Renal cortical epithelial cell (primary cell): ENCODE data around the gene METTL15. TPM values are rescaled to one million over a fixed set of nuclear protein-coding genes. Genes with fewer than 3 reads are reported as not detected.
A peak's percentile ranks its signal among the peaks of the same experiment; 100 is the strongest.
"Not testable (repeated sequence)": the region's sequence is repeated elsewhere in the genome, so short reads cannot be mapped to it uniquely, and the experiment has no call there.

Experiments used
- DNase-seq: peaks from one replicate; pipeline ENCODE4 v3.0.0-alpha.2; 2011; ENCODE audit warnings: low read depth
- total RNA-seq: library from RNA; depleted of rRNA; stranded (reverse); fragments of >200 nt; gene quantifications from 2 replicates; pipeline ENCODE4 v1.2.3, GENCODE V29; 2014

Gene METTL15
- total RNA-seq, 1 donor from 2014 or later: 20.8 TPM

DNA sequence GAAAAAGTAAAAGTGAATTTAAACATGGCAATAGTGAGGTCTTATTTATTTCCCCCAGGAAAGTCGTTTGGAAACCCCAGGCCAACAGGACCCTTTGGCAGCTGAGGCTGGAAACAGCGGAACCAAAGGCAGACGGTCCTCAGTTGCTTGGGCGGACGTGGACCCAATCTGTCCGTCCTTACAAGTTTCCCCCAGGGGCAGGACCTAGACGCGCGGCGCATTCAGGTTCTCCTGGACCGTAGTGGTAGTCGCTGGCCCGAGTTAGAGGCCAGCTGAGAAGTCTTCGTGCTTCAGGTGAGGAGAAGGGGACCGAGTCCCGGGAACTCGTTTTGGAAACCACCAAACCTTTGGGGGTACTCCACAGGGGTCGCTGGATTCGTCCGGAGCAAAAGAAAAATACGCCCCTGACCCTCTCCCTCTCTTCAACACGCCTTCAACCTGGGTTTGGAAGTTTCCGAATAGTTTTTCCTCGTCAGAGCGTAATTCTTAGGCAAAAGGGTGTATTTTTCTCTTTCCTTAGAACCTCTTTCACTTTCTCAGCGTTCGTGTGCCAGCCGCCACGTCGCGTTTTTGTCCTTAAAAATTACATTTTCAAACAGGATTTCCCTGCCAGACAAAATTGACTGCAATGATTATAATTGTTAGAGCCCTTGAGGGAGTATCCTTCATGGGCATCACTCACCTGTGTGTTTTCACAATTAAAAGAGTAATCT, 2.1 kb downstream of the METTL15 start:
- DNase-seq: peak; percentile 59

DNA sequence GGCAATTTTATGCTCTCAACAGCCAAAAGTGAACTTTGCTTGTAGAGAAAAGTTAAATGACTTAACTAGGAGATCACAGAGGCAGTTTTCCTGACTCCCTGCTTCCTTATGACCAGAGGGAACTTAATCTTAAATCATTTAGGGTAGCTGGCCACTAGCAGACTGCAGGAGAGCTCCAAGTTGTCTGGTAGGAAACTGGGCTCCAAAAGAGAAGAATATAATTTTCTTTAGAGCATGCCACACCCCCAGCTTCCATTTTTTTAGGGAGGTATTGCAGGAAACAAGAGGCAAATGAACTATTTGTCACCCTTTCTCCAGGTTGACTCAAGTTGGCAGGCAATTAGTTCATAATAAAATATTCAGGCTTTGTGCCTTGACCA, 2.6 kb downstream of the METTL15 start:
- DNase-seq: no peak

DNA sequence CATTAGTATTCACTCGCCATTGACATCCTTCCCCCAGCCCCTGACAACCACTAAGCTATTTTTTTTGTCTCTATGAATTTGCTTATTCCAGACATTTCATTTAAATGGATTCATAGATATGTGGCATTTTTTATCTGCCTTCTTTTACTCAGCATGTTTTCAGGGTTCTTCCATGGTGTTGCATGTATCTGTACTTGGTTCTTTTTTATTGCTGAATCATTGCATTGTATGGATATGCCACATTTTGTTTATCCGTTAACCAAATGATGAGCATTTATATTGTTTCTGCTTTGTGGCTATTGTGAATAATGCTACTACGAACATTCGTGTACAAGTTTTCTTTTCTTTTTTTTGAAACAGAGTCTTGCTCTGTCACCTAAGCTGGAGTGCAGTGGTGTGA, 5.9 kb downstream of the METTL15 start:
- no peak for DNase-seq

DNA sequence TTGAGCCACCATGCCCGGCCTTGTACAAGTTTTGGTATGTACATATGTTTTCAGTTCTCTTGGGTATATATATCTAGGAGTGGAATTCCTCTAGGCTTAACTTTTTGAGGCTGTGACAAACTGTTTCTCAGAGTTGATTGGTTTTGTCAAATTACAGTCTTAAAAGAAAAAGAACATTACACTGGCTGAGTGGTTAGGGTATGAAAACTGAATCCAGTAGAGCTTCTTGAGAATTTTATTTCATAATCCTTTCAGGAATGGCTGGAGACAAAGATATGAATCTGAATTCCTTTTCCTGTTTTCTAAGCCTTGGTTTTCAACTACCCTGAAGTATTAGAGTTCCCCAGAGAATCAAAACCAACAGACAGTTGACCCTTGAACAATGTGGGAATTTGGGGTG, 6.5 kb downstream of the METTL15 start:
- DNase-seq: no peak

- no peak for DNase-seq
Measured at GRCh38 chr11:28117712-28118111, 9.5 kb downstream of the METTL15 start.

DNA sequence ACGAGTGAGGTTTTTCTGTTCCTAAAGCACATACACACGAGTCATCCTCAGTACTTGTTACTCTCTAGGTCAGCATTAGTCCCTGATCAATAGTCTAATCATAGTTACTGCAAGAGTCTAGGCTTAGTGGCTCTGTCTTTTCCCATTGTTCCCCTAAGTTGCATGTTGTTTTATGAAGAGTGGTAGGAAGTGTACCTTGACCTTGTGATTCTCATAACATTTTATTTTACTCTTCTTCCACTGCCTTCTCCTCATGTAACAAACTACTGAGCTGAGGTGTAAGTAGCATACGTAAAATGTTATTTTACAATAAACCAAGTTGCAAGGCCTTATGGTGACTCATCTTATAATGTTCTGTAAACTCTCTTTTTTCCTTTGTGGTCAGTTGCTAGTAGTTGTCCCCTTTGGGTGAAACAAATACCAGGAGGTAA, 15.0 kb downstream of the METTL15 start:
- DNase-seq: peak; percentile 70

DNA sequence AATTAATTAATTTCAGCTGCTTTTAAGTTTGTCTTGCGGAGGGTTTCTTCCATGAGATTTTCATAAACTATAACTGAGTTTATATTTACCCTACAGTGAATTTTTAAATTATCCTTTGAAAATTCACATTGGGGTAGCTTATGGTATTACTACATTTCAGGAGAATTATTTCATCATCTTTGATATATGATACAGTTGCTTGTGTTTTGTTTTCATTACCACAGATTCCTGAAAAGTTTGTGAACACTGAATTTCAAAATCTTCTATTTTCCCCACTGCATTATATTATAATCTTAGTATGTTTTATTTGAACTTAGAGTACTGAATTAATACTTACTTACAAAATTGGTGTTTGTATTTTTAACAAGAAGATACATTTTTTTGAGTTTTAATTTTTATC, 24.4 kb downstream of the METTL15 start:
- no peak for DNase-seq

- no peak for DNase-seq
Measured at GRCh38 chr11:28133146-28133545, 25.0 kb downstream of the METTL15 start.

GRCh38 chr11:28136157-28136556, 28.0 kb downstream of the METTL15 start:
- not testable (repeated sequence) for DNase-seq

GRCh38 chr11:28137366-28137765, 29.2 kb downstream of the METTL15 start:
- no peak for DNase-seq

GRCh38 chr11:28137832-28138231, 29.6 kb downstream of the METTL15 start:
- no peak for DNase-seq

- no peak for DNase-seq
Measured at GRCh38 chr11:28139841-28140415, 31.7 kb downstream of the METTL15 start.

GRCh38 chr11:28140689-28141455, 32.7 kb downstream of the METTL15 start:
- DNase-seq: no peak

GRCh38 chr11:28142724-28143123, 34.5 kb downstream of the METTL15 start:
- no peak for DNase-seq

DNA sequence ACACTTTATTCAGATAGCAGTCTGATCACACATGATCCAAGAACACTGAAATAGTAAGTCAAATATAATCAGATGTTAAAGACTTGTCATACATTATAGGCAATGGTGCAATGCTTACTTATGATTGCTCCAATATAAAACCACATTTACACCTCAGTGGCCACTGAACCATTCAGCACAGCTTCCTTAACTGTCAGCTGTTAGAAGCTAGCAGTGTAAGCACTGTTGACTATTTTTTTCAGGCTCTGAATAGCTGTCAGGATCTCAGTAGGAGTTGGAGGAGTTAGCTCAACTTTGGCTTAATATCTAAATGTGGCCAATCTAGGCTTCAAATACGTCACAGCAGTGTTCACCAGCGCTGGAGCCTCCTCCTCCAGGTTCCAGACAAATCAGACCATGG, 36.6 kb downstream of the METTL15 start:
- DNase-seq: peak; percentile 95

GRCh38 chr11:28146123-28146751, 38.0 kb downstream of the METTL15 start:
- peak; percentile 99 for DNase-seq

DNA sequence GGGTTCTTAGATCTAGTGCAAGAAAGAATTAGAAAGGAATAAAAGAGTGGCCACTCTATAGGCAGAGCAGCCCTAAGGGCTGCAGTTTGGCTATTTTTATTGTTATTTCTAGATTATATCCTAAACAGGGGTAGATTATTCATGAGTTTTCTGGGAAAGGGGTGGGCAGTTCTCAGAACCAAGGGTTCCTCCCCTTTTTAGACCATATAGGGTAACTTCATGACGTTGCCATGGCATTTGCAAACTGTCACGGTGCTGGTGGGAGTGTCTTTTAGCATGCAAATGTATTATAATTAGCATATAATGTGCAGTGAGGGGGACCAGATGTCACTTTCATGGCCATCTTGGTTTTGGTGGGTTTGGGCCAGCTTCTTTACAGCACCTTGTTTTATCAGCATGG, 44.6 kb downstream of the METTL15 start:
- DNase-seq: no peak

- DNase-seq: no peak
Measured at GRCh38 chr11:28153586-28153985, 45.4 kb downstream of the METTL15 start.

DNA sequence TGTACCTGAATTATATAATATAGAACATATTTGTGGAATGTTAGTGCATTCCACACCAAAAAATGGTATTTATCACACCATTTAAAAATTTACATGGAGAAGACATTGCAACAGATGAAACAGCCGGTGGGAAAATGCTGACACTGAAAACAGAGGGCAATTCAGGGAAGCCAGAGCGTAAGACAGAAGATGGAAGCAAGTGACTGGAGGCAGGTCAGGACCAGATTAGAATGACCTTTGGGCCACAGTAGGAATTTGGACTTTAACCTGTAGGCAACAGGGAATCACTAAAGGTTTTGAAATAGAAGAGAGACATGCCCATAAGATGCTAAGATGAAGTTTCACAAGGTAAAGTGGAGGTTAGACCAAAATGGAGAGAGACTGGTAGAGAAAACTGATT, 60.5 kb downstream of the METTL15 start:
- no peak for DNase-seq

- DNase-seq: peak; percentile 38
Measured at GRCh38 chr11:28169816-28170215, 61.6 kb downstream of the METTL15 start.

DNA sequence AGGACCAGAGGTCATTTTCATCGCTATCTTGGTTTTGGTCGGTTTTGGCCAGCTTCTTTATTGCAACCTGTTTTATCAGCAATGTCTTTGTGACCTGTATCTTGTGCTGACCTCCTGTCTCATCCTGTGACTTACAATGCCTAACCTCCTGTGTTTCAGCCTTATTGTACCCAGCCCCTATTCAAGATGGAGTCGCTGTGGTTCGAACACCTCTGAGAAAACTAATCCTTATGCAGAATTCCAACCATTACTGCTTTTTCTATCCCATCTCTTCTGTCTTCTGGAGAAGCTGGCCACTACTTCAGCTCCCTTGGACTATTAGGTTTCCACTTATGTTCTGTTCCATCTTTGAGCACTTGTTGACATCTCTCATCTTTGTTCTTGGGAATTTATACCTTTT, 62.6 kb downstream of the METTL15 start:
- DNase-seq: no peak

DNA sequence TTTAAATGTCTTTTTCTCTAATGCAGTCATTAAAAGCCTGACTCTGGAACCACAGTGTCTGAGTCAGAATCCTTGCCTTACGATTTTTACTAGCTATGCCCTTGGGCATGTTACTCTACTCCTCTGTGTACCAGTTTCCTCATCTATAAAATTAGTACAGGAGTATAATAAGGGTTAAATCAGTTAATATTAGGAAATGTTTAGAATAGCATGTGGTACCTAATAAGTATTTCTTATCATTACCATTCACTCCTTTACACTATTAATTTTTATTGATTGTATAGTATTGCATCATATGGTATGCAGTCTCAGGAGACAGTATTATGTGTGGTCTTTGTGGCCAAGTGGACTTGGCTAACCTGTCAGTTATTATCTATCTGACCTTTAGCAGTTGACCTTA, 68.2 kb downstream of the METTL15 start:
- peak; percentile 30 for DNase-seq

DNA sequence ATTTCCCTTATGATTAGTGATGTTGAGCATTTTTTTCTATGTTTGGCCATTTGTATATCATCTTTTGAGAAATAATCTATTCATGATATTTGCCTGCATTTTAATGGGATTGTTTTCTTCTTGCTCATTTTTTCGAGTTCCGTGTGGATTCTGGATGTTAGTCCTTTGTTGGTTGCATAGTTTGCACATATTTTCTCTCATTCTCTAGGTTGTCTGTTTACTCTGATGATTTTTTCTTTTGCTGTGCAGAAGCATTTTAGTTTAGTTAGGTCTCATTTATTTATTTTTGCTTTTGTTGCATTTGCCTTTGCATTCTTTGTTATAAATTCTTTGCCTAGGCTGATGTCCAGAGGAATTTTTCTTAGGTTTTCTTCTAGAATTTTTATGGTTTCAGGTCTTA, 87.3 kb downstream of the METTL15 start:
- DNase-seq: no peak
